ENCODE data around the gene SMIM28. TPM values are rescaled to one million over a fixed set of nuclear protein-coding genes. Genes with fewer than 3 reads are reported as not detected.

The SMIM28 gene
- total RNA-seq, 5 donors from 2014 or later (not counting 1 experiment from before 2014, with no cell fraction given): not detected

- Histone ChIP-seq H3K27ac (ENCODE audit: low read length) (no peak overlapping the region), H3K4me1 (ENCODE audit: control insufficient read depth in 1 of 2, extremely low read depth in 1 of 2, insufficient read depth in 2 of 2, low read length in 2 of 2) (no peaks in the 10 kb centered on the region), H3K4me3 (ENCODE audit: control insufficient read depth in 1 of 2, extremely low read depth in 1 of 2, low read length in 1 of 2) (no peak overlapping the region), H3K36me3 (ENCODE audit: control insufficient read depth in 2 of 2, extremely low read depth in 1 of 2, insufficient read depth in 1 of 2, low read length in 1 of 2) (peaks cover 6 to 48% of the 10 kb centered on the region in 2 donors), H3K27me3 (replicated peaks in 1 of 2; ENCODE audit: control insufficient read depth in 2 of 2, extremely low read depth in 1 of 2, insufficient read depth in 2 of 2, low read length in 1 of 2) (no peaks in the 10 kb centered on the region), H3K9me3 (no peaks in the 10 kb centered on the region)
- POLR2A ChIA-PET: no interaction called here
- H3K4me1 Mint-ChIP-seq: no peaks in the 10 kb centered on the region
- no peak overlapping the region for H3K27ac Mint-ChIP-seq
- 84% methylated on average over 3 of the region's 3 CpGs for WGBS (ENCODE audit: insufficient coverage)
- DNase-seq (no peak), ATAC-seq (replicated peaks in 1 of 4) (no peak)
- CTCF ChIA-PET: interaction anchor here in 1 of 2 donors (1.2 kb wide), 1 partner anchor 100 kb away, joined by 3 read pairs; no protein-coding TSS in a partner anchor
- no peak overlapping the region for H3K4me3 Mint-ChIP-seq
- H3K36me3 Mint-ChIP-seq: peaks cover 57% of the 10 kb centered on the region
- no peaks in the 10 kb centered on the region for H3K27me3 Mint-ChIP-seq
- H3K9me3 Mint-ChIP-seq: peaks cover 0 to 4% (median 0%) of the 10 kb centered on the region in 3 donors
These were observed 39.9 kb downstream of the SMIM28 start for GRCh38 chr6:138417493-138418117.

GRCh38 chr6:138418118-138418742 is 40.5 kb downstream of the SMIM28 start:
- peaks cover 0 to 4% (median 0%) of the 10 kb centered on the region in 3 donors for H3K9me3 Mint-ChIP-seq
- Histone ChIP-seq H3K27ac (ENCODE audit: low read length) (no peak overlapping the region), H3K9me3 (no peaks in the 10 kb centered on the region), H3K36me3 (ENCODE audit: control insufficient read depth in 2 of 2, extremely low read depth in 1 of 2, insufficient read depth in 1 of 2, low read length in 1 of 2) (peaks cover 6 to 43% of the 10 kb centered on the region in 2 donors), H3K4me3 (ENCODE audit: control insufficient read depth in 1 of 2, extremely low read depth in 1 of 2, low read length in 1 of 2) (no peak overlapping the region), H3K4me1 (ENCODE audit: control insufficient read depth in 1 of 2, extremely low read depth in 1 of 2, insufficient read depth in 2 of 2, low read length in 2 of 2) (no peaks in the 10 kb centered on the region), H3K27me3 (replicated peaks in 1 of 2; ENCODE audit: control insufficient read depth in 2 of 2, extremely low read depth in 1 of 2, insufficient read depth in 2 of 2, low read length in 1 of 2) (no peaks in the 10 kb centered on the region)
- DNase-seq (no peak), ATAC-seq (replicated peaks in 1 of 4) (no peak)
- 100% methylated on average over 1 of the region's 3 CpGs for WGBS (ENCODE audit: insufficient coverage)
- H3K36me3 Mint-ChIP-seq: peaks cover 52% of the 10 kb centered on the region
- peaks cover 0 to 3% (median 3%) of the 10 kb centered on the region in 3 donors for H3K4me1 Mint-ChIP-seq
- no peak overlapping the region for H3K27ac Mint-ChIP-seq
- POLR2A ChIA-PET: no interaction called here
- CTCF ChIA-PET: interaction anchor here in 1 of 2 donors (1.2 kb wide), 1 partner anchor 99 kb away, joined by 3 read pairs; no protein-coding TSS in a partner anchor
- no peaks in the 10 kb centered on the region for H3K27me3 Mint-ChIP-seq
- no peak overlapping the region for H3K4me3 Mint-ChIP-seq

GRCh38 chr6:138419766-138420165 is 42.1 kb downstream of the SMIM28 start:
- no peaks in the 10 kb centered on the region for H3K9me3 ChIP-seq
- H3K36me3 ChIP-seq (ENCODE audit: control insufficient read depth in 2 of 2, extremely low read depth in 1 of 2, insufficient read depth in 1 of 2, low read length in 1 of 2): peaks cover 6 to 32% of the 10 kb centered on the region in 2 donors
- peaks cover 41% of the 10 kb centered on the region for H3K36me3 Mint-ChIP-seq
- peaks cover 0 to 8% (median 3%) of the 10 kb centered on the region in 3 donors for H3K4me1 Mint-ChIP-seq
- H3K27me3 ChIP-seq (replicated peaks in 1 of 2; ENCODE audit: control insufficient read depth in 2 of 2, extremely low read depth in 1 of 2, insufficient read depth in 2 of 2, low read length in 1 of 2): no peaks in the 10 kb centered on the region
- POLR2A ChIA-PET: interaction anchor here in 1 of 2 donors (0.6 kb wide), 1 partner anchor 86 kb away, joined by 3 read pairs; no protein-coding TSS in a partner anchor
- 96% methylated on average over 3 of the region's 3 CpGs for WGBS (ENCODE audit: insufficient coverage)
- no peaks in the 10 kb centered on the region for H3K27me3 Mint-ChIP-seq
- no peak overlapping the region for H3K27ac ChIP-seq (ENCODE audit: low read length)
- H3K27ac Mint-ChIP-seq: no peak overlapping the region
- ATAC-seq (replicated peaks in 1 of 4) (no peak), DNase-seq (no peak)
- H3K9me3 Mint-ChIP-seq: peaks cover 0 to 4% (median 0%) of the 10 kb centered on the region in 3 donors
- no peak overlapping the region for H3K4me3 Mint-ChIP-seq
- H3K4me3 ChIP-seq (ENCODE audit: control insufficient read depth in 1 of 2, extremely low read depth in 1 of 2, low read length in 1 of 2): no peak overlapping the region
- H3K4me1 ChIP-seq (ENCODE audit: control insufficient read depth in 1 of 2, extremely low read depth in 1 of 2, insufficient read depth in 2 of 2, low read length in 2 of 2): no peaks in the 10 kb centered on the region
- CTCF ChIA-PET: interaction anchor here in 1 of 2 donors (0.8 kb wide), 1 partner anchor 10 kb away, joined by 3 read pairs; no protein-coding TSS in a partner anchor

- no peak overlapping the region for H3K4me3 Mint-ChIP-seq
- H3K27me3 Mint-ChIP-seq: no peaks in the 10 kb centered on the region
- DNase-seq (no peak), ATAC-seq (replicated peaks in 1 of 4) (no peak)
- H3K36me3 ChIP-seq (ENCODE audit: control insufficient read depth in 2 of 2, extremely low read depth in 1 of 2, insufficient read depth in 1 of 2, low read length in 1 of 2): peaks cover 6 to 28% of the 10 kb centered on the region in 2 donors
- no peaks in the 10 kb centered on the region for H3K9me3 ChIP-seq
- no peak overlapping the region for H3K27ac Mint-ChIP-seq
- H3K27me3 ChIP-seq (replicated peaks in 1 of 2; ENCODE audit: control insufficient read depth in 2 of 2, extremely low read depth in 1 of 2, insufficient read depth in 2 of 2, low read length in 1 of 2): no peaks in the 10 kb centered on the region
- no peaks in the 10 kb centered on the region for H3K4me1 ChIP-seq (ENCODE audit: control insufficient read depth in 1 of 2, extremely low read depth in 1 of 2, insufficient read depth in 2 of 2, low read length in 2 of 2)
- 86% methylated on average over 1 of the region's 4 CpGs for WGBS (ENCODE audit: insufficient coverage)
- ChIA-PET POLR2A (no interaction called here), CTCF (interaction anchor here (0.6 to 0.8 kb wide), 2 partner anchors 9 to 339 kb away, joined by 3 read pairs; no protein-coding TSS in a partner anchor)
- no peak overlapping the region for H3K27ac ChIP-seq (ENCODE audit: low read length)
- H3K36me3 Mint-ChIP-seq: peaks cover 37% of the 10 kb centered on the region
- peaks cover 0 to 8% (median 3%) of the 10 kb centered on the region in 3 donors for H3K4me1 Mint-ChIP-seq
- H3K9me3 Mint-ChIP-seq: peaks cover 0 to 4% (median 0%) of the 10 kb centered on the region in 3 donors
- no peak overlapping the region for H3K4me3 ChIP-seq (ENCODE audit: control insufficient read depth in 1 of 2, extremely low read depth in 1 of 2, low read length in 1 of 2)
These were observed 42.7 kb downstream of the SMIM28 start for GRCh38 chr6:138420356-138420755.

- H3K9me3 Mint-ChIP-seq: peaks cover 0 to 4% (median 0%) of the 10 kb centered on the region in 3 donors
These were observed 43.4 kb downstream of the SMIM28 start for GRCh38 chr6:138421089-138421488.

GRCh38 chr6:138421608-138422007 is 43.9 kb downstream of the SMIM28 start:
- H3K4me1 Mint-ChIP-seq: peaks cover 0 to 8% (median 3%) of the 10 kb centered on the region in 3 donors
- ATAC-seq (replicated peaks in 1 of 4) (no peak), DNase-seq (no peak)
- WGBS (ENCODE audit: insufficient coverage): 96% methylated on average over 8 of the region's 10 CpGs
- H3K4me3 Mint-ChIP-seq: no peak overlapping the region
- H3K27ac Mint-ChIP-seq: no peak overlapping the region
- ChIA-PET POLR2A (no interaction called here), CTCF (no interaction called here)
- peaks cover 0 to 4% (median 0%) of the 10 kb centered on the region in 3 donors for H3K9me3 Mint-ChIP-seq
- peaks cover 27% of the 10 kb centered on the region for H3K36me3 Mint-ChIP-seq
- Histone ChIP-seq H3K27me3 (replicated peaks in 1 of 2; ENCODE audit: control insufficient read depth in 2 of 2, extremely low read depth in 1 of 2, insufficient read depth in 2 of 2, low read length in 1 of 2) (no peaks in the 10 kb centered on the region), H3K4me3 (ENCODE audit: control insufficient read depth in 1 of 2, extremely low read depth in 1 of 2, low read length in 1 of 2) (no peak overlapping the region), H3K4me1 (ENCODE audit: control insufficient read depth in 1 of 2, extremely low read depth in 1 of 2, insufficient read depth in 2 of 2, low read length in 2 of 2) (no peaks in the 10 kb centered on the region), H3K27ac (ENCODE audit: low read length) (no peak overlapping the region), H3K36me3 (ENCODE audit: control insufficient read depth in 2 of 2, extremely low read depth in 1 of 2, insufficient read depth in 1 of 2, low read length in 1 of 2) (peaks cover 2 to 19% of the 10 kb centered on the region in 2 donors), H3K9me3 (no peaks in the 10 kb centered on the region)
- H3K27me3 Mint-ChIP-seq: no peaks in the 10 kb centered on the region

More at GRCh38 chr6:138421089-138421488, 43.4 kb downstream of the SMIM28 start:
- no peak for DNase-seq
- H3K4me1 ChIP-seq (ENCODE audit: control insufficient read depth in 1 of 2, extremely low read depth in 1 of 2, insufficient read depth in 2 of 2, low read length in 2 of 2): no peaks in the 10 kb centered on the region
- H3K27ac ChIP-seq (ENCODE audit: low read length): no peak overlapping the region
- ChIA-PET CTCF (interaction anchor here in 1 of 2 donors (0.6 kb wide), 1 partner anchor 339 kb away, joined by 3 read pairs; no protein-coding TSS in a partner anchor), POLR2A (no interaction called here)
- Mint-ChIP-seq H3K27me3 (no peaks in the 10 kb centered on the region), H3K4me1 (peaks cover 0 to 8% (median 3%) of the 10 kb centered on the region in 3 donors), H3K36me3 (peaks cover 32% of the 10 kb centered on the region), H3K27ac (no peak overlapping the region), H3K4me3 (no peak overlapping the region)
- H3K27me3 ChIP-seq (replicated peaks in 1 of 2; ENCODE audit: control insufficient read depth in 2 of 2, extremely low read depth in 1 of 2, insufficient read depth in 2 of 2, low read length in 1 of 2): no peaks in the 10 kb centered on the region
- no peak overlapping the region for H3K4me3 ChIP-seq (ENCODE audit: control insufficient read depth in 1 of 2, extremely low read depth in 1 of 2, low read length in 1 of 2)
- H3K36me3 ChIP-seq (ENCODE audit: control insufficient read depth in 2 of 2, extremely low read depth in 1 of 2, insufficient read depth in 1 of 2, low read length in 1 of 2): peaks cover 6 to 23% of the 10 kb centered on the region in 2 donors
- H3K9me3 ChIP-seq: no peaks in the 10 kb centered on the region
- ATAC-seq (replicated peaks in 1 of 4): no peak
- no CpG with 5 or more reads among the region's 6 CpGs for WGBS (ENCODE audit: insufficient coverage)

All from T-cell (primary cell).